Spleen (tissue), 11 donors: ENCODE data around the gene MED28. TPM values are rescaled to one million over a fixed set of nuclear protein-coding genes. Genes with fewer than 3 reads are reported as not detected.

ENCODE experiments used
- DNase-seq: peaks from one replicate; pipeline ENCODE4 v3.0.0-alpha.2; 2020
- H3K27ac ChIP-seq, 8 donors: fragments of 200-600 bp; sonication (generic) in 7 of 8; 1 replicate in 4 of 8; 2 replicates in 4 of 8; pipeline versions ENCODE4 v1.5.0 to v1.8.0; 2016 to 2021; ENCODE audit warnings: inconsistent platforms in 4 of 8, mild to moderate bottlenecking in 4 of 8, moderate library complexity in 1 of 8
- H3K27me3 ChIP-seq, 7 donors: fragments of 200-600 bp; sonication (generic) in 6 of 7; replicated peaks in 1 of 7; 1 replicate in 4 of 7; 2 replicates in 3 of 7; pipeline versions ENCODE4 v1.5.0 to v1.8.0; 2016 to 2021; ENCODE audit warnings: inconsistent platforms in 3 of 7, mild to moderate bottlenecking in 1 of 7
- H3K36me3 ChIP-seq, 6 donors: fragments of 200-600 bp; sonication (generic) in 5 of 6; 1 replicate in 4 of 6; 2 replicates in 2 of 6; pipeline versions ENCODE4 v1.5.0 to v1.8.0; 2016 to 2021; ENCODE audit warnings: inconsistent platforms in 2 of 6
- H3K4me1 ChIP-seq, 6 donors: fragments of 200-600 bp; sonication (generic) in 5 of 6; 1 replicate in 3 of 6; 2 replicates in 3 of 6; pipeline versions ENCODE4 v1.5.0 to v1.8.0; 2016 to 2021; ENCODE audit warnings: inconsistent platforms in 3 of 6
- H3K4me3 ChIP-seq, 8 donors: fragments of 200-600 bp; sonication (generic) in 7 of 8; 1 replicate in 4 of 8; 2 replicates in 4 of 8; pipeline versions ENCODE4 v1.5.0 to v1.8.0; 2016 to 2021; ENCODE audit warnings: inconsistent platforms in 4 of 8, mild to moderate bottlenecking in 4 of 8, moderate library complexity in 2 of 8
- H3K9me3 ChIP-seq, 8 donors: fragments of 200-600 bp; sonication (generic) in 7 of 8; 1 replicate in 4 of 8; 2 replicates in 4 of 8; pipeline versions ENCODE4 v1.5.0 to v1.8.0; 2016 to 2021; ENCODE audit warnings: inconsistent platforms in 4 of 8
- CTCF ChIP-seq, 11 experiments: fragments of 200-600 bp in 7 of 11; fragments of 450-650 bp in 4 of 11; sonication (generic) in 4 of 11; IDR thresholded peaks in 8 of 11; conservative IDR thresholded peaks in 3 of 11; 1 replicate in 7 of 11; 2 replicates in 4 of 11; pipeline versions ENCODE4 v1.4.0 to v1.8.0; 2016 to 2021; ENCODE audit warnings: antibody characterized with exemption in 11 of 11, inconsistent platforms in 4 of 11, mild to moderate bottlenecking in 1 of 11
- POLR2A ChIP-seq, 3 donors: fragments of 450-650 bp; IDR thresholded peaks; one replicate each; pipeline ENCODE4 v1.5.1; 2017; ENCODE audit warnings: antibody characterized with exemption in 3 of 3, mild to moderate bottlenecking in 1 of 3
- POLR2AphosphoS5 ChIP-seq, 3 donors: sonication (generic); formaldehyde crosslinking; IDR thresholded peaks; one replicate each; pipeline ENCODE4 v1.5.1; 2017; ENCODE audit warnings: antibody characterized with exemption in 3 of 3
- WGBS, 5 donors: extraction: QIAGEN DNeasy Blood & Tissue Kit in 3 of 5; methylation state at CpG; one replicate each; pipeline versions ENCODE4 v1.1.5 to v1.1.7; 2013 to 2018; 5-methylcytosine and 5-hydroxymethylcytosine counted together
- intact Hi-C: fragments of 100-400 bp; cut with DNase I; formaldehyde crosslinking; loops from one replicate; pipeline ENCODE4 v1.15.0; 2023; ENCODE audit warnings: low total_unique reads
- polyA plus RNA-seq, 3 donors: library from polyadenylated mRNA; stranded (reverse); fragments of 200-250 nt; gene quantifications; one replicate each; pipeline ENCODE4 v1.2.1, GENCODE V29; 2013
- total RNA-seq, 7 donors: library from RNA; depleted of rRNA in 3 of 7; stranded (reverse); fragments of >200 nt in 3 of 7; fragmentation: NEBNext Ultra II Directional in 4 of 7; extraction: Animal tissue kit (Norgen Biotek cat#: 25700) in 4 of 7; gene quantifications; one replicate each; pipeline versions ENCODE4 v1.1.0 to v1.2.1, GENCODE V29; 2016 to 2021
- donor health status: healthy with polysubstance abuse.
- donor health status: DM: no; HTN: no; CAD: no; lungs with moderate emphysema.
- donor health status: DM: no; HTN: no; CAD: no.
- donor health status: Bipolar disorder and iron deficiency.
- donor health status: healthy.
- donor health status: DM: no; HTN: no; CAD: no.
- donor health status: DM: yes; HTN: yes; CAD: no.

The MED28 gene
- total and polyA plus RNA-seq, 10 donors: 8.9 to 62.5 (median 24.5) TPM

- intact Hi-C loops: no loop called here
- peaks cover 0 to 24% (median 11%) of the 10 kb centered on the region in 6 donors for H3K4me1 ChIP-seq
- no peak for DNase-seq
- TF ChIP-seq POLR2AphosphoS5 (IDR thresholded peaks at IDR 0.05) (no peak), CTCF (IDR thresholded peaks at IDR 0.05 in 8 of 11, conservative IDR thresholded peaks at IDR 0.05 in 3 of 11) (no peak), POLR2A (IDR thresholded peaks at IDR 0.05) (no peak)
- no peaks in the 10 kb centered on the region for H3K36me3 ChIP-seq
- no peaks in the 10 kb centered on the region for H3K27me3 ChIP-seq
- H3K9me3 ChIP-seq: peaks cover 0 to 19% (median 15%) of the 10 kb centered on the region in 8 donors
- WGBS, 5 donors: 74 to 81% (median 78%) methylated on average over 3 of the region's 3 CpGs
- no peak overlapping the region for H3K27ac ChIP-seq
- no peak overlapping the region for H3K4me3 ChIP-seq
Observed at GRCh38 chr4:17667653-17668201, 53.3 kb downstream of the MED28 start.

GRCh38 chr4:17670423-17670822 lies 56.0 kb downstream of the MED28 start:
- H3K27me3 ChIP-seq: no peaks in the 10 kb centered on the region
- no peak overlapping the region for H3K27ac ChIP-seq
- intact Hi-C loops: no loop called here
- peaks cover 0 to 26% (median 15%) of the 10 kb centered on the region in 8 donors for H3K9me3 ChIP-seq
- H3K4me1 ChIP-seq: peaks cover 0 to 10% (median under 1%) of the 10 kb centered on the region in 6 donors
- no peak for TF ChIP-seq POLR2A (IDR thresholded peaks at IDR 0.05)
- TF ChIP-seq POLR2AphosphoS5 (IDR thresholded peaks at IDR 0.05): no peak
- TF ChIP-seq CTCF (IDR thresholded peaks at IDR 0.05 in 8 of 11, conservative IDR thresholded peaks at IDR 0.05 in 3 of 11): no peak
- no peaks in the 10 kb centered on the region for H3K36me3 ChIP-seq
- H3K4me3 ChIP-seq: no peak overlapping the region
- no peak for DNase-seq

GRCh38 chr4:17680559-17681280 lies 66.3 kb downstream of the MED28 start:
- WGBS, 5 donors: 39 to 53% (median 50%) methylated on average over 5 of the region's 5 CpGs
- Histone ChIP-seq H3K27ac (no peak overlapping the region), H3K9me3 (no peaks in the 10 kb centered on the region), H3K4me1 (no peaks in the 10 kb centered on the region), H3K27me3 (no peaks in the 10 kb centered on the region), H3K36me3 (no peaks in the 10 kb centered on the region), H3K4me3 (no peak overlapping the region)
- TF ChIP-seq POLR2A (IDR thresholded peaks at IDR 0.05): no peak
- TF ChIP-seq CTCF (IDR thresholded peaks at IDR 0.05 in 8 of 11, conservative IDR thresholded peaks at IDR 0.05 in 3 of 11): no peak
- TF ChIP-seq POLR2AphosphoS5 (IDR thresholded peaks at IDR 0.05): no peak
- intact Hi-C loops: no loop called here
- DNase-seq: no peak
